ENCODE measurements around the gene ADGRA3.

ADGRA3 gene

GRCh38 chr4:22522706-22523501 is 7.0 kb upstream of the ADGRA3 start:
- no peak for TF ChIP-seq CTCF (IDR thresholded peaks at IDR 0.05; ENCODE audit: low read depth, low read length)
- no peak for DNase-seq (ENCODE audit: extremely low read depth, low read depth)

GRCh38 chr4:22522206-22522605 is 6.3 kb upstream of the ADGRA3 start:
- TF ChIP-seq CTCF (IDR thresholded peaks at IDR 0.05; ENCODE audit: low read depth, low read length) = no peak
- no peak for DNase-seq (ENCODE audit: extremely low read depth, low read depth)

- no peak for TF ChIP-seq CTCF (IDR thresholded peaks at IDR 0.05; ENCODE audit: low read depth, low read length)
Observed at GRCh38 chr4:22521240-22521639, 5.4 kb upstream of the ADGRA3 start.

GRCh38 chr4:22515145-22515887 is 550 bp downstream of the ADGRA3 start:
- TF ChIP-seq CTCF (IDR thresholded peaks at IDR 0.05; ENCODE audit: low read depth, low read length) = peak; percentile 9
- no peak for DNase-seq (ENCODE audit: extremely low read depth, low read depth)

More at GRCh38 chr4:22521240-22521639, 5.4 kb upstream of the ADGRA3 start:
- DNase-seq (ENCODE audit: extremely low read depth, low read depth) = no peak

GRCh38 chr4:22514481-22514880 is 1.4 kb downstream of the ADGRA3 start:
- TF ChIP-seq CTCF (IDR thresholded peaks at IDR 0.05; ENCODE audit: low read depth, low read length) = no peak
- no peak for DNase-seq (ENCODE audit: extremely low read depth, low read depth)

- no peak for TF ChIP-seq CTCF (IDR thresholded peaks at IDR 0.05; ENCODE audit: low read depth, low read length)
- peak; percentile 49 for DNase-seq (ENCODE audit: extremely low read depth, low read depth)
Observed at GRCh38 chr4:22514001-22514400, 1.9 kb downstream of the ADGRA3 start.

- no peak for DNase-seq (ENCODE audit: extremely low read depth, low read depth)
- no peak for TF ChIP-seq CTCF (IDR thresholded peaks at IDR 0.05; ENCODE audit: low read depth, low read length)
Observed at GRCh38 chr4:22512306-22512705, 3.6 kb downstream of the ADGRA3 start.
